Mucosa of rectum (tissue), 2 donors: ENCODE results near the gene TRPM3.

Experiments used
- H3K27ac ChIP-seq, 2 donors: one replicate each; pipeline ENCODE4 v1.7.0; 2013; ENCODE audit warnings: inconsistent platforms in 2 of 2, low read depth in 2 of 2, low read length in 2 of 2
- H3K27me3 ChIP-seq, 2 donors: one replicate each; pipeline ENCODE4 v1.7.0; 2013; ENCODE audit warnings: low read length in 2 of 2; ENCODE audit not compliant: control insufficient read depth in 2 of 2, insufficient read depth in 2 of 2
- H3K36me3 ChIP-seq, 2 donors: one replicate each; pipeline ENCODE4 v1.7.0; 2013; ENCODE audit warnings: low read length in 2 of 2; ENCODE audit not compliant: control insufficient read depth in 2 of 2, insufficient read depth in 2 of 2
- H3K4me1 ChIP-seq, 2 donors: one replicate each; pipeline ENCODE4 v1.7.0; 2013; ENCODE audit warnings: low read length in 2 of 2, mild to moderate bottlenecking in 1 of 2; ENCODE audit not compliant: control insufficient read depth in 2 of 2, insufficient read depth in 2 of 2
- H3K4me3 ChIP-seq, 2 donors: one replicate each; pipeline ENCODE4 v1.7.0; 2013; ENCODE audit warnings: low read length in 2 of 2
- H3K9ac ChIP-seq, 2 donors: one replicate each; pipeline ENCODE4 v1.7.0; 2013; ENCODE audit warnings: low read length in 2 of 2, low read depth in 1 of 2, mild to moderate bottlenecking in 1 of 2
- H3K9me3 ChIP-seq, 2 donors: one replicate each; pipeline ENCODE4 v1.7.0; 2013; ENCODE audit warnings: low read length in 2 of 2; ENCODE audit not compliant: control insufficient read depth in 2 of 2
- donor health status: healthy.
- donor health status: Normal muscosa, but diverticular disease.

The TRPM3 gene

DNA sequence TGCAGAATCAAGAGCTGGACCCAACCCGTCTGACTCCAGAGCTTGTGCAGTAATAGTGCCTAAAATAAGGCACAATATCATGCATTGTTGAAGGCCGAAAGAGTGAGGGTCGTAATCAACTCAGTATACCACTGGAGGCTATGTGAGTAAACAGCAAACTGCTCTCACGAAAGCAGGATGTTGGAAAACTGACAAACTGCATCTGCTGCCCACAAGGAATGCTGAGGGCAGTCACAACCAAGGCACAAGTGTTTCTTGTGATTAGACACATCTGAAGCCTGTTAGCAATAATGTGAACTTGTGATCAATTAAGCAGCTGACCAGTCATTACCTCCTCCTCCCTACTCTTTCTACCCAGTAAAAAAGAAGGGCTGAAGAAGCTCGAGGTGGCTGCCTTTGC, 48.8 kb downstream of the TRPM3 start:
- Histone ChIP-seq H3K27me3 (no peaks in the 10 kb centered on the region), H3K27ac (no peak overlapping the region), H3K4me3 (no peak overlapping the region), H3K9me3 (no peaks in the 10 kb centered on the region), H3K9ac (no peak overlapping the region), H3K4me1 (no peaks in the 10 kb centered on the region), H3K36me3 (no peaks in the 10 kb centered on the region)

DNA sequence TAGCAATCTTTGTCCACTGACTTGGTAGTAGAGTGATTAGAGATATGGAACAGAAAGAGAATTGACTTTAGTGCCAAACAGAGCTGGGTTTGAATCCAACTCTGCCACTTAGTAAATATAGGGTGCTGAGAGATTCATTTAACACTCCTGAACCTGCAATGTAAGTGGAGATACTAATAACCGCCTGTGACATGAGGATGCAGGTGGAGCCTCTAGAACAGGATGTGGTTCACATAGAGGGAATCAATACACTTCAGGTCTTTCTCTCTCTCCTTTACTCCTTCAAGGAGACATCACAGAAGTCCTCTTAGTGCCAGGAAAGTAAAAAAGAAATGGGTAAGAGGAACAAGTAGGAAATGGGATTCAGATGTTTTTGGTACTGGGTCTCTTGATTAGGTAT, 49.8 kb downstream of the TRPM3 start:
- Histone ChIP-seq H3K4me1 (no peaks in the 10 kb centered on the region), H3K4me3 (no peak overlapping the region), H3K9ac (no peak overlapping the region), H3K9me3 (no peaks in the 10 kb centered on the region), H3K27me3 (no peaks in the 10 kb centered on the region), H3K27ac (no peak overlapping the region), H3K36me3 (no peaks in the 10 kb centered on the region)

DNA sequence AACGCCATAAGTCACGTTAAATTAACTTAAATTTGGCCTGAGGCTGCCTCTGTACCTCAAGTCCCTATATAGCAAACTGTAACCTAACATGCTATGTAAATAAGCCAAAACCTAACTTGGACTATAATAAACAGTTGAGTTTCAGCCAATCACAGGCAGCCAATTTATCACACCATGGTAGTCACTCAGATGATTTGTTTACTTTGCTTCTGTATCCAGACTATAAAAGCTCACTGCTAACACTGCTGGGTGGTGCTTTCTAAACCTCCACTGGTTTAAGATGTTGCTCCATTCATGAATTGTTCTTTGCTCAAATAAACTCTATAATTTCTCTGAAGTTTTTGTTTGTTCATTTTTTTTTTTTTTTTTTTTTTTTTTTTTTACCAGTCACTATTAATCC, 62.8 kb downstream of the TRPM3 start:
- H3K27me3 ChIP-seq = no peaks in the 10 kb centered on the region
- no peaks in the 10 kb centered on the region for H3K9me3 ChIP-seq
- no peak overlapping the region for H3K9ac ChIP-seq

DNA sequence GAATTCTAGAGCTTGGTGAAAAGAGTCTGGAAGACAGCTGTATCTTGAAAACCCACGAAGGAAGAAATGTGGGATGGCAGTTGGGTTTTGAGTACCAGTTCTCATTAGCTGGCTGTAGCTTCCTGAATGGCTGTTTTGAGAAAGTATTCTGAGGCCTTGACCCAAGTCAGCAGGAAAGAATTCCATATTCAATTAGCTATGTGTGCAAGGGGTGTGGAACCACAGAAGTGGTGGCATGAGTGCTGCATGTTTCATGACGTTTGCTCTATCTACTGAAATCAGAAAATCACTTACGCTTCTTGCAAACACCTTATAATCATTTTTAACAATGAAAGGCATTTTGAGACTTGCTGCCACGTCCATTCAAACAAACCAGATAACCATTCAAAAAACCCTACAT, 69.1 kb downstream of the TRPM3 start:
- Histone ChIP-seq H3K27me3 (no peaks in the 10 kb centered on the region), H3K9ac (no peak overlapping the region), H3K9me3 (no peaks in the 10 kb centered on the region), H3K27ac (no peak overlapping the region), H3K4me3 (no peak overlapping the region), H3K4me1 (no peaks in the 10 kb centered on the region), H3K36me3 (no peaks in the 10 kb centered on the region)

More for the DNA sequence above, 62.8 kb downstream of the TRPM3 start:
- H3K27ac ChIP-seq = no peak overlapping the region
- H3K4me1 ChIP-seq = peaks cover 0 to 4% of the 10 kb centered on the region in 2 donors
- H3K36me3 ChIP-seq = no peaks in the 10 kb centered on the region
- H3K4me3 ChIP-seq = no peak overlapping the region

DNA sequence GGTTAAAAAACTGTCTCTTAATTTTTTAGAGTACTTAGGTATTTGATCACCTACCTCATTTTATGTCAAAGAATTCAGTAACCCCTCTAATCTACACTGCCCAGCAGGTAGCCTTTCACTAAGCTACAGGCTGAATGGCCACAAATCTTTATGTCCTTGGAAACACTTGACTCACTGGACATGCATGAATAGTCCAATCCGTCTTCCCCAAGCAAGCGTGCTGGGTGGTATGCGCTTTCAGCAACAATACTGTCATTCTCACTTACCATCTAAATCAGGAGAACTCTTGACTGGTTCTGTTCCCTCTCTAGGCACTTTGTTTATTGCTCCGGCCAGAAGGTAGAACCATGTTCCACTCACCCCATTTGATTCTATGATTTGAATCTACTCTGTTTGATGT, 73.1 kb downstream of the TRPM3 start:
- H3K9me3 ChIP-seq = no peaks in the 10 kb centered on the region
- no peaks in the 10 kb centered on the region for H3K4me1 ChIP-seq
- no peaks in the 10 kb centered on the region for H3K27me3 ChIP-seq
- H3K36me3 ChIP-seq = no peaks in the 10 kb centered on the region
- H3K27ac ChIP-seq = no peak overlapping the region
- H3K4me3 ChIP-seq = no peak overlapping the region
- no peak overlapping the region for H3K9ac ChIP-seq

DNA sequence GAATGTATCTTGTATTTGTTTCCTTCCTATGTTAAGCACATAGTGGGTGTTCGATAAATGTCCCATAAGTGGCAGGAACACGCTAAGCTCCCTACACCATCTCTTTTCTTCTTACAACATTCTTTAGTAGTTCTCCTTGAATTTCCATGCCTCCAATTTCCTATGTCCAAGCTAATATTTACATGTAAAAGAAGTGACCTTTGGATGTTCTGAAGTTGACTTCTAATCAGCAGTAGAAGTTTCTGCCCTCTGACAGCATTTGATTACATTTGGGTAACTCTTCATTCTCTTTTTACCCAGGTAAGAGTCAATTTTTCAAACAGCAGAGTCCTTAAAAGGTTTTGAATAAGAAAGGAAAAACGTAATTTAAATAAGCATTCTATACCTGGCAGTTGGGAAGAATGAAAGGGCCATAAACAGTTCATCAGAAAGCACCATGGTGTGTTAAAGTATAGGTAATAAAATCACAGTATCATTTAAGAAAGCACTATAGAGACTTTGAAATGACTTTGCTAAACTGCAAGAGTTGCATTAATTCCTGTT, 78.9 kb downstream of the TRPM3 start:
- Histone ChIP-seq H3K4me1 (no peaks in the 10 kb centered on the region), H3K4me3 (no peak overlapping the region), H3K27ac (no peak overlapping the region), H3K9ac (no peak overlapping the region), H3K9me3 (no peaks in the 10 kb centered on the region), H3K36me3 (no peaks in the 10 kb centered on the region), H3K27me3 (no peaks in the 10 kb centered on the region)

DNA sequence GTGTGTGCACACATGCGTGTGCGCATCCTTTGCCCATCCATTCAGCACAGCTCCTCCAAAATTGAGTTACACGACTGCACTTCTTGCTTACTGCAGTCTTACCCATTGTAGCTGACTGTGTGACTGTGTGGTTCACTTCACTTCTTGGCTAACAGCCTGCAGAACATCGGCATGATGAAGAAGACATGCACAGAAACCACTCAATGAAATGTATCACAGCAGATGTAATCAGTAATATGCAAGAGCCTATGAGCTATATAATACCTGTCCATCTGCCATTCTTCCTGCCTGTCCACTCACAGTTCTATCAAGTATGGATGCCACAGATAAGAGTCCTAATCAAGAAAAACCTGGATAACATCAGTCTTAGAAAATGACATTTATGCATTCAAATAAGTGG, 83.9 kb downstream of the TRPM3 start:
- no peak overlapping the region for H3K4me3 ChIP-seq
- no peaks in the 10 kb centered on the region for H3K9me3 ChIP-seq

DNA sequence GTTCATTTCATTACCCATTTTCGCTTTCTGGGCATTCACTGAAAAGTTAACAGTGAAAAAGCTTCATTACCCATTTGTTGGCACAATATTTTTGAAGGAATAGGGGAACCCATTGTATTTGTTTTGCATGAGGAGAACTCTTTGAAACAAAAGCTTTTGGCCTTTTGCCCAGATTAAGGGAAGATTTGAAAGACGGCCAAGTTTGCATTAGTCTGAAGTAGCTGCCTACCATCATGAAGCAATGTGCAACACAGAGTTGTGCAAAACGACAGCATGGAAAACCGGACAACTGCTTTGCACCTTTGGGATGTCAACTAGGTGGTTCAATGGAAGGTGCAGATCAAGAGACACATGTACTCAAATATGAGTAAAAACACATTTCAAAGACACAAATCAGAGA, 84.9 kb downstream of the TRPM3 start:
- Histone ChIP-seq H3K4me3 (no peak overlapping the region), H3K4me1 (no peaks in the 10 kb centered on the region)

More for the DNA sequence above, 83.9 kb downstream of the TRPM3 start:
- H3K4me1 ChIP-seq = no peaks in the 10 kb centered on the region
- H3K27me3 ChIP-seq = no peaks in the 10 kb centered on the region
- no peaks in the 10 kb centered on the region for H3K36me3 ChIP-seq
- H3K9ac ChIP-seq = no peak overlapping the region
- H3K27ac ChIP-seq = no peak overlapping the region

DNA sequence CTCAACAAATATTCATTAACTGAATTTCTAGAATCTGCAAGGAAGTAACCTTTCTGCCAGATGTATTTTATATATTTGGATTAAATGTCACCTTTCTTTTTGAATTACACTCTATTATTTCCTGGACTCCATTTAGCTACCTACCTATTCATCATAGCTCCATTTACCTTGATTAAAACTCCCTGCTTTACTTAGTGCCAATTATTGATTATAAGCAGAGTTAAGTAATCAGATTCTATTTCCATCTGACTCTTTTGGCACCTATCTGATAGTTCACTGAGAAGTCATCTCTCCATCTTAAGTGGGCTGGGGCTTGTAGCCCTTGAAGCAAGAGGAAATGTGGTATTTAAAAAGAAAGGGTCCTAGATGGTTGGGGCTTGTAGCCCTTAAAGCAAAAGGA, 88.6 kb downstream of the TRPM3 start:
- H3K4me3 ChIP-seq = no peak overlapping the region

More for the DNA sequence above, 84.9 kb downstream of the TRPM3 start:
- Histone ChIP-seq H3K27ac (no peak overlapping the region), H3K9me3 (no peaks in the 10 kb centered on the region), H3K36me3 (no peaks in the 10 kb centered on the region), H3K27me3 (no peaks in the 10 kb centered on the region), H3K9ac (no peak overlapping the region)

DNA sequence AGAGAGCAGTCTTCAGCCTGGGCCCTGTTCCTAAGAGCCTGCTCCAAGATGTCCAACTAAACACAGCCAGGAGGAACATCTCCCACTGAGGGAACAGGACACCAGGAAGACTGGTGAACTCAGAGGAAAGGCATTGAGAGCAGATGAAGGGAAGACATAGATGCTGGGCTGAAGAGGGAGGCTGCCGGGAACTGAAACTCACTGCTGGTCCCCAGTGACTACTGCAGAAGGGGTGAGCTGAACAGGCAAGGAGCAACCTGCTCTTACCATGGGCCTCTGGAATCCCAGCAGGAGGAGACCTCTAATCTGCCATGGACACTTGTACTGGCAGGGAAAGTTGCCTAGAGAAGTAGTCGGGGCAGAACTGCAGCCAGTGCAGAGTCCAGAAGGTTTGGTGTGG, 95.7 kb downstream of the TRPM3 start:
- H3K36me3 ChIP-seq = no peaks in the 10 kb centered on the region
- H3K27me3 ChIP-seq = no peaks in the 10 kb centered on the region
- H3K9me3 ChIP-seq = no peaks in the 10 kb centered on the region
- H3K9ac ChIP-seq = no peak overlapping the region
- no peak overlapping the region for H3K4me3 ChIP-seq
- H3K4me1 ChIP-seq = no peaks in the 10 kb centered on the region
- H3K27ac ChIP-seq = no peak overlapping the region

More for the DNA sequence above, 88.6 kb downstream of the TRPM3 start:
- H3K36me3 ChIP-seq = no peaks in the 10 kb centered on the region
- H3K27ac ChIP-seq = no peak overlapping the region
- no peak overlapping the region for H3K9ac ChIP-seq
- H3K9me3 ChIP-seq = no peaks in the 10 kb centered on the region
- H3K27me3 ChIP-seq = no peaks in the 10 kb centered on the region
- H3K4me1 ChIP-seq = no peaks in the 10 kb centered on the region

DNA sequence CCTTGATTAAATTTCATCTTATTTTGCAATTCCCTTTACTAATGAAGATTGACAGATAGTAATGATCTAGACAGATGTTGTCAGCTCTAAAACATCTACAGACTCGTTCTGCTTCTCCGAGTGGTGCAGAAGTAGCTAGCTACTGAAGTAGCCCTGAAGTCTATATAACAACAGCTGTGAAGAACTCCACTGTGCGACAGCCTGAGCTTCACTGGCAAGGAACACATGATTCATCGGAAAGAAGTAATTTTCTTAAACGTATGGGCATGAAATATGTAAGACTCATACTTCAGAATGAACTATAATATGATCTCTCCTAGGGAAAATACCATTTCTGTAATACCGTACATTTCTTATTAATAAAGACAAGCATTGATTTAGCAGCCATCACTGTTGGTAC, 96.2 kb downstream of the TRPM3 start:
- H3K9ac ChIP-seq = no peak overlapping the region

More for the DNA sequence above, 96.2 kb downstream of the TRPM3 start:
- H3K4me1 ChIP-seq = no peaks in the 10 kb centered on the region
- H3K27me3 ChIP-seq = no peaks in the 10 kb centered on the region
- H3K4me3 ChIP-seq = no peak overlapping the region
- H3K9me3 ChIP-seq = no peaks in the 10 kb centered on the region
- no peak overlapping the region for H3K27ac ChIP-seq
- H3K36me3 ChIP-seq = no peaks in the 10 kb centered on the region
